Left ventricle myocardium inferior (tissue), 1 donor: ENCODE results near the gene RSPO4. TPM values are rescaled to one million over a fixed set of nuclear protein-coding genes. Genes with fewer than 3 reads are reported as not detected.

Experiments
- DNase-seq: peaks from one replicate; pipeline ENCODE4 v3.0.0-alpha.2; 2020
- H3K27ac ChIP-seq: fragments of 200-600 bp; replicated peaks from 2 replicates; pipeline ENCODE4 v1.8.0; 2021
- H3K27me3 ChIP-seq: fragments of 200-600 bp; 2 replicates; pipeline ENCODE4 v1.8.0; 2021; ENCODE audit warnings: low read depth
- H3K36me3 ChIP-seq: fragments of 200-600 bp; 2 replicates; pipeline ENCODE4 v1.8.0; 2021
- H3K4me1 ChIP-seq: fragments of 200-600 bp; 2 replicates; pipeline ENCODE4 v1.8.0; 2021
- H3K4me3 ChIP-seq: fragments of 200-600 bp; 2 replicates; pipeline ENCODE4 v1.8.0; 2021; ENCODE audit warnings: mild to moderate bottlenecking, moderate library complexity
- H3K9me3 ChIP-seq: fragments of 200-600 bp; replicated peaks from 2 replicates; pipeline ENCODE4 v1.8.0; 2021
- CTCF ChIP-seq: fragments of 200-600 bp; IDR thresholded peaks from 2 replicates; pipeline ENCODE4 v1.8.0; 2021; ENCODE audit warnings: antibody characterized with exemption, mild to moderate bottlenecking, borderline replicate concordance
- intact Hi-C: fragments of 100-400 bp; cut with micrococcal nuclease; formaldehyde crosslinking; loops from one replicate; pipeline ENCODE4 v1.11.0; 2022
- total RNA-seq: library from RNA; stranded (reverse); fragmentation: NEBNext Ultra II Directional; extraction: Animal tissue kit (Norgen Biotek cat#: 25700); gene quantifications from one replicate; pipeline ENCODE4 v1.2.1, GENCODE V29; 2021
- donor health status: DM: no; HTN: yes; CAD: no; lungs with severe emphysema.

The RSPO4 gene
- total RNA-seq, 1 donor from 2014 or later, result not detected

GRCh38 chr20:913306-913849 is 88.7 kb downstream of the RSPO4 start:
- DNase-seq, result no peak
- intact Hi-C loops, result no loop called here
- Histone ChIP-seq H3K4me1 (peaks cover 15% of the 10 kb centered on the region), H3K27ac (no peak overlapping the region), H3K27me3 (peaks cover 58% of the 10 kb centered on the region), H3K4me3 (no peak overlapping the region), H3K9me3 (no peaks in the 10 kb centered on the region), H3K36me3 (no peaks in the 10 kb centered on the region)
- TF ChIP-seq CTCF, result no peak

GRCh38 chr20:911882-912600 is 90.1 kb downstream of the RSPO4 start:
- H3K27ac ChIP-seq, result no peak overlapping the region
- peaks cover 15% of the 10 kb centered on the region for H3K4me1 ChIP-seq
- H3K9me3 ChIP-seq, result no peaks in the 10 kb centered on the region
- no peaks in the 10 kb centered on the region for H3K36me3 ChIP-seq
- H3K27me3 ChIP-seq, result peaks cover 61% of the 10 kb centered on the region
- DNase-seq, result no peak
- H3K4me3 ChIP-seq, result no peak overlapping the region
- intact Hi-C loops, result no loop called here
- TF ChIP-seq CTCF, result no peak

- peaks cover 61% of the 10 kb centered on the region for H3K27me3 ChIP-seq
- H3K9me3 ChIP-seq, result no peaks in the 10 kb centered on the region
- H3K27ac ChIP-seq, result peak overlapping the region; percentile 47
- no peak overlapping the region for H3K4me3 ChIP-seq
- H3K4me1 ChIP-seq, result peaks cover 11% of the 10 kb centered on the region
- intact Hi-C loops, result no loop called here
- DNase-seq, result no peak
- TF ChIP-seq CTCF, result no peak
- H3K36me3 ChIP-seq, result no peaks in the 10 kb centered on the region
Observed at GRCh38 chr20:910870-911770, 91.0 kb downstream of the RSPO4 start.

- Histone ChIP-seq H3K9me3 (no peaks in the 10 kb centered on the region), H3K4me1 (peaks cover 4% of the 10 kb centered on the region), H3K4me3 (no peak overlapping the region), H3K27me3 (peaks cover 61% of the 10 kb centered on the region), H3K36me3 (no peaks in the 10 kb centered on the region), H3K27ac (peak overlapping the region; percentile 47)
- intact Hi-C loops, result no loop called here
- no peak for TF ChIP-seq CTCF
- DNase-seq, result no peak
Observed at GRCh38 chr20:910132-910869, 91.8 kb downstream of the RSPO4 start.

- Histone ChIP-seq H3K36me3 (no peaks in the 10 kb centered on the region), H3K4me3 (no peak overlapping the region), H3K4me1 (peaks cover 4% of the 10 kb centered on the region), H3K27ac (no peak overlapping the region), H3K9me3 (no peaks in the 10 kb centered on the region), H3K27me3 (peaks cover 60% of the 10 kb centered on the region)
- intact Hi-C loops, result no loop called here
- TF ChIP-seq CTCF, result no peak
- DNase-seq, result no peak
Observed at GRCh38 chr20:909641-910040, 92.5 kb downstream of the RSPO4 start.
